Right atrium auricular region (tissue), 2 donors: Measurements from ENCODE around the gene GRM8. TPM values are rescaled to one million over a fixed set of nuclear protein-coding genes. Genes with fewer than 3 reads are reported as not detected.

Source experiments
- DNase-seq: peaks from one replicate; pipeline ENCODE4 v3.0.0-alpha.2; 2019; ENCODE audit warnings: low spot score
- H3K27ac ChIP-seq, 2 donors: fragments of 200-600 bp; sonication (generic); 1 replicate in 1 of 2; 2 replicates in 1 of 2; pipeline ENCODE4 v1.5.1; 2016 to 2019
- H3K27me3 ChIP-seq, 2 donors: fragments of 200-600 bp; sonication (generic); one replicate each; pipeline versions ENCODE4 v1.5.1 to v1.6.0; 2017 to 2019
- H3K36me3 ChIP-seq: fragments of 200-600 bp; sonication (generic); one replicate; pipeline ENCODE4 v1.5.1; 2016
- H3K4me1 ChIP-seq, 2 donors: fragments of 200-600 bp; sonication (generic); one replicate each; pipeline versions ENCODE4 v1.5.1 to v1.6.0; 2017 to 2019
- H3K4me3 ChIP-seq, 2 donors: fragments of 200-600 bp; sonication (generic); 1 replicate in 1 of 2; 2 replicates in 1 of 2; pipeline ENCODE4 v1.5.1; 2017 to 2019; ENCODE audit warnings: mild to moderate bottlenecking in 1 of 2, moderate library complexity in 1 of 2
- H3K9me3 ChIP-seq, 2 donors: fragments of 200-600 bp; sonication (generic); one replicate each; pipeline ENCODE4 v1.5.1; 2019
- total RNA-seq, 2 donors: library from RNA; depleted of rRNA; stranded (reverse); fragments of >200 nt; gene quantifications; one replicate each; pipeline ENCODE4 v1.1.0, GENCODE V29; 2016
- TF ChIP-seq, protein P1 (sequence below), 2 donors: fragments of 200-600 bp; sonication (generic); IDR thresholded peaks; one replicate each; pipeline ENCODE4 v1.5.1; 2019; ENCODE audit warnings: antibody characterized with exemption in 2 of 2

The GRM8 gene
- total RNA-seq, 2 donors from 2014 or later, result not detected

DNA sequence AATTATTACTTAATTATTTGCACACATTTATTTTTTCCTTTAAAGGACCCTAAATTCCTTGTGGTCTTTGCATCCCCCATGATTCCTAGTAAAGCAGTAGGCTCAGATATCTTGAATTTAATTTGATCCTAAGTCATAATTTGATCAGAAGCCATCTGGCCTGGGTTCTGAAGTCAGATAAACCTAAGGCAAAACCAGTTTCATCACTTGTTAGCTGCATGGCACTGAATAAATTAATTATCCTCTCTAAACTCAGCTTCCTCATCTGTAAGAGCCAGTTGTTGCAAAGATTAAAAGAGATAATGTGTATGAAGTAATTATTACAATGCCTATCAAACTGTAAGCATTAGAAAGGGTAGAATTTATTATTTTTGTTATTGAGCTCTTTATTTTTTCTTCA is 293.1 kb downstream of the GRM8 start:
- Histone ChIP-seq H3K4me1 (no peaks in the 10 kb centered on the region), H3K4me3 (no peak overlapping the region), H3K36me3 (no peaks in the 10 kb centered on the region), H3K9me3 (no peaks in the 10 kb centered on the region), H3K27me3 (no peaks in the 10 kb centered on the region), H3K27ac (no peak overlapping the region)
- TF ChIP-seq, protein P1, sequence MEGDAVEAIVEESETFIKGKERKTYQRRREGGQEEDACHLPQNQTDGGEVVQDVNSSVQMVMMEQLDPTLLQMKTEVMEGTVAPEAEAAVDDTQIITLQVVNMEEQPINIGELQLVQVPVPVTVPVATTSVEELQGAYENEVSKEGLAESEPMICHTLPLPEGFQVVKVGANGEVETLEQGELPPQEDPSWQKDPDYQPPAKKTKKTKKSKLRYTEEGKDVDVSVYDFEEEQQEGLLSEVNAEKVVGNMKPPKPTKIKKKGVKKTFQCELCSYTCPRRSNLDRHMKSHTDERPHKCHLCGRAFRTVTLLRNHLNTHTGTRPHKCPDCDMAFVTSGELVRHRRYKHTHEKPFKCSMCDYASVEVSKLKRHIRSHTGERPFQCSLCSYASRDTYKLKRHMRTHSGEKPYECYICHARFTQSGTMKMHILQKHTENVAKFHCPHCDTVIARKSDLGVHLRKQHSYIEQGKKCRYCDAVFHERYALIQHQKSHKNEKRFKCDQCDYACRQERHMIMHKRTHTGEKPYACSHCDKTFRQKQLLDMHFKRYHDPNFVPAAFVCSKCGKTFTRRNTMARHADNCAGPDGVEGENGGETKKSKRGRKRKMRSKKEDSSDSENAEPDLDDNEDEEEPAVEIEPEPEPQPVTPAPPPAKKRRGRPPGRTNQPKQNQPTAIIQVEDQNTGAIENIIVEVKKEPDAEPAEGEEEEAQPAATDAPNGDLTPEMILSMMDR (IDR thresholded peaks at IDR 0.05), result no peak
- no peak for DNase-seq

DNA sequence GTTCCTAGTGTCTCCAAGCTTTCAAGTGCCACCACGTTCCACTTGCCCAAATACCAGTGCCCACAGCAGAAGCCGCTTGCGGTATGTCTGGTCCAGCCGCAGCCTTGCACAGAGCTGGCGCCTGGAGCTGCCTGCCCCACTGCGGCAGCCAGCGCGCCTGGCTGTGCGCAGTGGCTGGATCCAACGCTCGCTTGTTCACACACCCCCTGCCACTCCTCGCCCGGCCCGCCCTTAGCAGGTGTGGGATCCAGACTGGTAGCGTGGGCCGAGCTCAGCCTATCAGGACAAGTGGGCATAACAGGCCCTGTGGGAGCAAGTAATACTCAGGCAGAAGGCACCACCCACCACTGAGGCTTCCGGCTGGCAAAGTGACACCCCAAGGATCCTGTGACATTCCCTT is 294.4 kb downstream of the GRM8 start:
- DNase-seq, result no peak
- Histone ChIP-seq H3K27me3 (no peaks in the 10 kb centered on the region), H3K4me1 (no peaks in the 10 kb centered on the region), H3K36me3 (no peaks in the 10 kb centered on the region), H3K27ac (no peak overlapping the region), H3K9me3 (no peaks in the 10 kb centered on the region), H3K4me3 (no peak overlapping the region)
- TF ChIP-seq, protein P1 (IDR thresholded peaks at IDR 0.05), result no peak

DNA sequence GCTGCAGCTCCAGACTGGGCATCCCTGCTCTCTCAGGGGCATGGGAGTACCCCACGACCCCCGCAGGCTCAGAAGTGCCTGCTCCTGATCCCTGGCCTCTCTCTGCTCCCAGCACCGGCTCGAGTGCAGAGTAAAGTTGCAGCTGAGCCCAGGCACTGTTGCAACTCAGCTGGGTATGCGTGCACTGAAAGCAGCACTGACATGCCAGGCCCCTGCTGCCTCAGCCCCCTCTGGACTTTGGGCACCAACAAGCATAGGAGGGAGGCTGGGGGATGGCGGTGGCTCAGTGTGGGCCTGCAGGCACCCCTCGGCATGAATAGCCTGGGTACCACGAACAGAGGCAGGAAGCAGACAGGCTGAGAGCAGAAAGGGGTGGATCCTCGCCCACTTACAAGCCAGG is 295.3 kb downstream of the GRM8 start:
- no peak for DNase-seq
- no peaks in the 10 kb centered on the region for H3K36me3 ChIP-seq

DNA sequence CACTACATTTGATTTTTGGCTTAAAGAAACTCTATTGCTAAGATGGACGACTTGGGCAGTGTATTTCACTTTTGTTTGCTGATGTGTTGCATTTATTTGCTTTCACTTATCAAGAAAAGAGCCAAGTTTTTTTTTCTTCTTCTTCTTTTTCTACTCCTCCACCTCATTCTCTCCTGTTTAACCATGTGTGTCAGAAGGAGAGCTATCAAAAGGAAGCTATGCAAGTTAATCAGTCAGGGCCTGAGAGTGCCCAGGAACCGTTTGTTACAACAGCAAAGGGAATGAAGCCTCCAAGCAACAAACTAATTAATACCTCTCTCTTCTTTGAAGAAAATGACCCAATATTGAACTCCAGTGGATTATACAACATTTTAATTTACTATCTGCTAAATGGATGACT is 299.3 kb downstream of the GRM8 start:
- H3K36me3 ChIP-seq, result no peaks in the 10 kb centered on the region
- no peak overlapping the region for H3K27ac ChIP-seq
- no peaks in the 10 kb centered on the region for H3K27me3 ChIP-seq
- TF ChIP-seq, protein P1 (IDR thresholded peaks at IDR 0.05), result no peak
- DNase-seq, result no peak
- no peaks in the 10 kb centered on the region for H3K9me3 ChIP-seq
- no peaks in the 10 kb centered on the region for H3K4me1 ChIP-seq
- no peak overlapping the region for H3K4me3 ChIP-seq

More for the DNA sequence above, 295.3 kb downstream of the GRM8 start:
- no peak overlapping the region for H3K27ac ChIP-seq
- no peak overlapping the region for H3K4me3 ChIP-seq
- TF ChIP-seq, protein P1 (IDR thresholded peaks at IDR 0.05), result no peak
- no peaks in the 10 kb centered on the region for H3K4me1 ChIP-seq
- H3K9me3 ChIP-seq, result no peaks in the 10 kb centered on the region
- no peaks in the 10 kb centered on the region for H3K27me3 ChIP-seq

GRCh38 chr7:126948664-126949063 is 304.1 kb downstream of the GRM8 start:
- DNase-seq, result no peak
- Histone ChIP-seq H3K4me3 (no peak overlapping the region), H3K9me3 (no peaks in the 10 kb centered on the region), H3K36me3 (no peaks in the 10 kb centered on the region), H3K27ac (no peak overlapping the region), H3K27me3 (no peaks in the 10 kb centered on the region), H3K4me1 (no peaks in the 10 kb centered on the region)
- TF ChIP-seq, protein P1 (IDR thresholded peaks at IDR 0.05), result no peak

DNA sequence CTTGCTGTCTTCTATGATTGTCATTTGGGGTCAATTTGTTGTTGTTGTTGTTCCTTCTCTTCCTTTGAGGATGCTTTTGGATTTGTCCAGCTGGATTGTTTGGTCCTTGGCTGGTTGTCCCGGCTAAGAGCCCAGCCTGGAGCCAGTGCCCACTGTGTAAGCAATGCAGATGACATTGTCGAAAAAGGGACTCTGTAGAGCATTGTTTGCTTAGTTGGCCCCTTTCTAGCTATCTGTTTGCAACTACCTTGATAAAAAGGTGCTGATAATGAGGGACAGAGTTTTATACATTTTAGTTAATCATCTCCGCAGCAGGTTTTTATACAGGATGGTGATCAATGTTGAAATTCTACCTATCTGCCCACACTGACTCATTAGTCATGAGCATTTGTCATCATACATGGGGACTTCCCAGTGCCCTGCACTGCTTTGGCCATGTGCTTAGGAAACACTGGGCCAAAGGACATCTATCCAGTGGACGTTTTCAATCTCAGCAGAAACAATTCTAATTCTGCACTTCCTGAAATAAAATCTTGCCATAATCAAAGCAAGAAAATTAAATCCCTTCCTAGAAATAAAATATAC is 311.9 kb downstream of the GRM8 start:
- DNase-seq, result no peak
- no peaks in the 10 kb centered on the region for H3K4me1 ChIP-seq
- TF ChIP-seq, protein P1 (IDR thresholded peaks at IDR 0.05), result no peak
- H3K4me3 ChIP-seq, result no peak overlapping the region
- no peaks in the 10 kb centered on the region for H3K9me3 ChIP-seq
- H3K36me3 ChIP-seq, result no peaks in the 10 kb centered on the region
- H3K27me3 ChIP-seq, result no peaks in the 10 kb centered on the region
- H3K27ac ChIP-seq, result no peak overlapping the region
